GM12801 (cell line): ENCODE measurements around the gene MROH8.

Source experiments
- TF ChIP-seq, protein P1 (sequence below): IDR thresholded peaks from one replicate; pipeline ENCODE4 v1.5.1; 2011; ENCODE audit warnings: control low read depth; ENCODE audit not compliant: insufficient read length; ENCODE audit errors: extremely low read depth

MROH8 gene

DNA sequence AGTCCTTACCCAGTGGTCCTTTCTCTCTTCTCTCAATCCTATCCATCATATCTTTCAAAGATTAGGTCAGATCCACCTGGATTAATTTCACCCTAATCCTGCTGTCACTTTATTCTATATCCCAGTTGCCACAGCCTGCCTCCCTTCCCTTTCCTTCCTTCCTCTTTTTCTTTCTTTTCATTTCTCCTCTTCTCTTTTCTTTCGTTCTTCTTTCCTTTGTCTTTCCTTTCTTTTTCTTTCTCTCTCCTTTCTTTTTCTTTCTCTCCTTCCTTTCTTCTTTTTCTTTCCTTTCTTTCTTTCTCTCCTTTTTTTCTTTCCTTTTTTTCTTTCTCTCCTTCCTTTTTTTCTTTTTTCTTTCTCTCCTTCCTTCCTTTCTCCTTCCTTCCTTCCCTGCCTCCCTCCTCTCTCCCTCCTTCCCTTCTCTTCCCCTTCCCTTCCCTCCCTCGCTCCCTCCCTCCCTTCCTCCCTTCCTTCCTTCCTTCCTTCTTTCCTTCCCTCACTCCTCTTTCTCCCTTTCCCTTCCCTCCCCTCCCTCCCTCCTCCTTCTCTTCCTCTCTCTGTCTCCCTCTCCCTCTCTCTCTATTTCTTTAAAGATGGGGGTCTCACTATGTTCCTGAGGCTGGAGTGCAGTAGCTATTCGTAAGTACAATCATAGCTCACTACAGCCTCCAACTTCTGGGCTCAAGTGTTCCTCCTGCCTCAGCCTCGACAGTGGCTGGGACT, 15.4 kb downstream of the MROH8 start:
- TF ChIP-seq, protein P1, sequence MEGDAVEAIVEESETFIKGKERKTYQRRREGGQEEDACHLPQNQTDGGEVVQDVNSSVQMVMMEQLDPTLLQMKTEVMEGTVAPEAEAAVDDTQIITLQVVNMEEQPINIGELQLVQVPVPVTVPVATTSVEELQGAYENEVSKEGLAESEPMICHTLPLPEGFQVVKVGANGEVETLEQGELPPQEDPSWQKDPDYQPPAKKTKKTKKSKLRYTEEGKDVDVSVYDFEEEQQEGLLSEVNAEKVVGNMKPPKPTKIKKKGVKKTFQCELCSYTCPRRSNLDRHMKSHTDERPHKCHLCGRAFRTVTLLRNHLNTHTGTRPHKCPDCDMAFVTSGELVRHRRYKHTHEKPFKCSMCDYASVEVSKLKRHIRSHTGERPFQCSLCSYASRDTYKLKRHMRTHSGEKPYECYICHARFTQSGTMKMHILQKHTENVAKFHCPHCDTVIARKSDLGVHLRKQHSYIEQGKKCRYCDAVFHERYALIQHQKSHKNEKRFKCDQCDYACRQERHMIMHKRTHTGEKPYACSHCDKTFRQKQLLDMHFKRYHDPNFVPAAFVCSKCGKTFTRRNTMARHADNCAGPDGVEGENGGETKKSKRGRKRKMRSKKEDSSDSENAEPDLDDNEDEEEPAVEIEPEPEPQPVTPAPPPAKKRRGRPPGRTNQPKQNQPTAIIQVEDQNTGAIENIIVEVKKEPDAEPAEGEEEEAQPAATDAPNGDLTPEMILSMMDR = no peak

DNA sequence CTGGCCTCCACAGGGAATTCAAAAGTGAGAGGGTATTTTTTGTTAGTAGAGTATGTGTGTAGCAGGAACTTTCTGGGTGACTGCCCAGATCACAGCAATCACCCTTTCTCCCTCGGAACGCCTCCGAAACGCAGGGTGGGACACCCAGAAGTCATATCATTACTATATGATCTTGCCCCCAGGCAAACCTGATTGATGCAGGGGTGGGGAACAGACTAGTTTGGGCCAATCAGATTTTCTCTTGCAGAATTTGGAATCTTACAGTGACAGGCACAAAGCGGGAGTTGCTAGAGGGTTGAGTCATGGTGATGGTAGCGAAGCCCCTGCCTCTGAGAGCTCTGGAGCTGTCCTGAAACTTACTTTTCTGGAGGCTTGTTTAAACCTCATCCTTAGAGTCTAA, 16.7 kb downstream of the MROH8 start:
- TF ChIP-seq, protein P1 = no peak

DNA sequence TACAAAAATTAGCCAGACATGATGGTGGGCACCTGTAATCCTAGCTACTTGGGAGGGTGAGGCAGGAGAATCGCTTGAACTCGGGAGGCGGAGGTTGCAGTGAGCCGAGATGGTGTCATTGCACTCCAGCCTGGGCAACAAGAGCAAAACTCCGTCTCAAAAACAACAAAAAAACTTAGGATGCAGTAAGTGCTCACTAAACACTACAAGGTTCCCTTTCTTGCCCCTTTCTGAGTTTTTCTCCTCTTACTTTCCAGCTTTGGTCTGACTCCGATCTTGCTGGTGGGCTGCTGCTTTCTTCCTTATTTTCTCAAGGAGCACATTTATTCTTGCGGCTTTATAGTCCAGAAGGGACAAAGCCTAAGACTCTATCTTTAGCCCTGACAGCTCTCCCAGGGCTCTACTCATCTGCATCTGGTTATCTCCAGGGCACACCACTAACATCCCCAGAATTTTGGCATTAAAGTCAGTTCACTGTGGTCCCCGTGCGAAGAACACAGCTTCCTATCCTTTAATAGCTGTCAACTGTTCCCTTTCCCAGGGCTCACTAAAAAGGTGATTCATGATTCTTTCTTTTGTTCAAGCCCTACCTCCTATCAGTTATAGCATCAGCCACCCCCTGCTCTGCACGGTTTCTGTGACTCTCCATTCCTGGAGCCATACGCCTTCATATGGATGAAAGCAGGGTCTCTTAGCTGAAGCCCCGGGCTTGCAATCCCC, 17.4 kb downstream of the MROH8 start:
- TF ChIP-seq, protein P1 = no peak

DNA sequence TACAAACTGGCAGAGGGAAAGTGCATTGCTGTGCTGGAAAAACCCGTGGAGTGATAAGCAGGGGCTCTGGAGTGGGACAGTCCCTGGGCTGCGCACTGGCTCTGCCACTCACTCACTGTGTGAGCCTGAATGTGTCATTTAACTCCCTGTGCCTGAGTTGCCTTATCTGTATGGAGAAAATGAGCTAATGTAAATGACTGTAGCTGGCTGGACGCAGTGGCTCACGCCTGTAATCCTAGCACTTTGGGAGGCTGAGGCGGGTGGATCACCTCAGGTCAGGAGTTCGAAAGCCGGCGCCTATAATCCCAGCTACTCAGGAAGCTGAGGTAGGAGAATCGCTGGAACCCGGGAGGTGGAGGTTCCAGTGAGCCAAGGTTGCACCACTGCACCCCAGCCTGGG, 18.7 kb downstream of the MROH8 start:
- TF ChIP-seq, protein P1 = no peak

DNA sequence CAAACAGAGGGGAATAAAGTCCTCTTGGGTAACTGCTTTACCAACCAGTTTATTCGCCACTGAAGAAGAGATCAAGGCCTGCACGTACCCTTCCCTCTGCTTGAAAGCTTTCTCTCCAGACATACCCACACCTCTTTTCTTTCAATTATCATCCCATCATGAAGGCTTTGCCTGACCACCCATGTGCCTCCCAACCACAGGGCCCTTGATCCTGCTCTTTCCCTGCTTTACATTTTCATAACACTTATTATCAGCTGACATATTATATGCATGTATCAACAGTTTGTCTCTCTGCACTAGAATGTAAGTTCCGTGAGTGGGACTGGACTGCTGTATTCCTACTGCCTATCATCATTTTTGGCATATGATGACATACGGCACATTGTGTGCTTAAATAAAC, 21.1 kb downstream of the MROH8 start:
- TF ChIP-seq, protein P1 = no peak

DNA sequence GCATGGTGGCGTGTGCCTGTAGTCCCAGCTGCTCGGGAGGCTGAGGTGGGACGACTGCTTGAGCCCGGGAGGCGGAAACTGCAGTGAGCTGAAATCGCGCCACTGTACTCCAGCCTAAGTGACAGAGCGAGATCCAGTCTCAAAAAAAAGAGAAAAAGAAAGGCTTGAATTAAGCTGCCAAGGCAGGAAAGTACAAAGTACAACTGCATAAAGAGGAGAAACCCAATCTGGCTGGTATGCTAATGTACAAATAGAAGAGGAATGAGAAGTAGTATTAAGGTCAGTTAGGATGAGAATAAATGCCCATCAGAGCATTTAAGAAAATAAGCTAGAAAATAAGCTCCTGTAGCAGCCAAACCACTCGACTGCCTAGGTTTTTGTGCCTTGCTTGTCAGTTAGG, 23.4 kb downstream of the MROH8 start:
- TF ChIP-seq, protein P1 = no peak

DNA sequence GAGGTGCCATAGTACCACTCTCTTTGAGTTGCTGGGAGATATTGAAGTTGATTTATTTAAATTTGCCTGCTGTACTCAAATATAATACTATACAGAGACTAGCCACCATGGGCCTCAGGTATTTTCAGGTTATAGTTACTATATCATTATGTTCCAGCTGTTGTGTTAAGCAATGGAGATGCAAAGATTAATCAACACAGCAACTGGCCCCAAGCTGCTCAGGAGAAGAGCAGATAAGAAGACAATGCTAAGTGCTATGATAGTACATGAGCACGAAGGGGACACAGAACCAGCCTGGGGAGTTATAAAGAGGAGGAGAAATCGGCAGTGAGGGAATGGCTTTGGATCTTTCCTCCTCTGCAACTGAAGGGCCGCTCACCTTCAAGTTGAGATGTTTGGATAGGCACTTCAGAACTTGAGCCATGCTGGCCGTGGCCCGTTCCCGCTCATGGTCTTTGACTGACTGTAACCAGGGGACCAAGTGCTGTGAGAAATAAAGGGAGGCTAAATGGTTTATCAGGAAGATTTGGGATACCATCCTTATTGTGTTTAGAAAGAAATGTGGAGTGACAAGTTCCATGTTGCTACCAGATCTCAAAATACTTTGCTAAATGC, 24.6 kb downstream of the MROH8 start:
- TF ChIP-seq, protein P1 = no peak
